Occipital lobe (tissue), 2 donors: ENCODE measurements around the gene EFNB1. TPM values are rescaled to one million over a fixed set of nuclear protein-coding genes. Genes with fewer than 3 reads are reported as not detected.

Experiments
- DNase-seq: peaks from one replicate; lab custom pipeline; 2025; lab: John Stamatoyannopoulos, UW
- total RNA-seq: library from RNA; depleted of rRNA; stranded (reverse); fragments of >200 nt; gene quantifications from one replicate; pipeline ENCODE4 v1.2.3, GENCODE V29; 2014

EFNB1 gene
- total RNA-seq, 1 donor from 2014 or later: 22.3 TPM

- no peak for DNase-seq
These were observed 1.6 kb upstream of the EFNB1 start for GRCh38 chrX:68827256-68827655.

DNA sequence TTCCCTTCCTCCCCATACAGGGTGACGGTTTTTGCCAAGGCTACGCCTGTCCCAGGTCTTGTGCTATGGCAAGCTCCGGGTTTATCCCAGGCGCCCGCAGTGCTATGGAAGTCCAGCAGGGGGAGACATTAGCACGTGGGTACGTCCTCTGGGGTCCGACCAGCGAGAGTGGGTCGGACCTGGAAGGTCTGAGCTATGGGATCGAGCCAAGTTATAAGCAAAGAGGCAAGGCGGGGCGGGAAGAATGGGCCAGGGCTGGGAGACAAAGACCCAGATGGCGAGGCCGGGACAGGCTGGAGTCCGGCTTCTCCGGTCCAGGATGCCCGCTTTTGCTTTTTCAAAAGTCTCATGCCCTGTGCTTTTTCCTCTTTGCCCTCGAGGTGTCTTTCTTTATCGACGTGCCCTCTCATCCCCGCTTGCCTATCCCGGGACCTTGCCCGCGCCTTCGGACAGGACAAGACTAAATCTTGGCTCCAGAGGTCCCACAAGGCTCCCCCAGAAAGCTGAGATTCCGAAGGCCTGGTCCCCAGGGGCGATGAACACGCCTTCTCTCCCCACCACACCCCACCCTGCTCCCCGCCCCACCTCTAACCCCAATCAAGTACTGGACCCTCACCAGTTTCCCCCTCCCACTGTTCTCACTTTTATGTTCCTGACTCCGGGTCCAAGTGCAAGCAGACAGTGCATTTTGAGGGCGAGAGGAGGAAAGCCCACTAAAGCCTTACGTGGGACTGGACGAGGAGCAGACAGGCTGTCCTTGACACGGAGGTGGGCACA, 785 bp upstream of the EFNB1 start:
- peak; percentile 64 for DNase-seq

DNA sequence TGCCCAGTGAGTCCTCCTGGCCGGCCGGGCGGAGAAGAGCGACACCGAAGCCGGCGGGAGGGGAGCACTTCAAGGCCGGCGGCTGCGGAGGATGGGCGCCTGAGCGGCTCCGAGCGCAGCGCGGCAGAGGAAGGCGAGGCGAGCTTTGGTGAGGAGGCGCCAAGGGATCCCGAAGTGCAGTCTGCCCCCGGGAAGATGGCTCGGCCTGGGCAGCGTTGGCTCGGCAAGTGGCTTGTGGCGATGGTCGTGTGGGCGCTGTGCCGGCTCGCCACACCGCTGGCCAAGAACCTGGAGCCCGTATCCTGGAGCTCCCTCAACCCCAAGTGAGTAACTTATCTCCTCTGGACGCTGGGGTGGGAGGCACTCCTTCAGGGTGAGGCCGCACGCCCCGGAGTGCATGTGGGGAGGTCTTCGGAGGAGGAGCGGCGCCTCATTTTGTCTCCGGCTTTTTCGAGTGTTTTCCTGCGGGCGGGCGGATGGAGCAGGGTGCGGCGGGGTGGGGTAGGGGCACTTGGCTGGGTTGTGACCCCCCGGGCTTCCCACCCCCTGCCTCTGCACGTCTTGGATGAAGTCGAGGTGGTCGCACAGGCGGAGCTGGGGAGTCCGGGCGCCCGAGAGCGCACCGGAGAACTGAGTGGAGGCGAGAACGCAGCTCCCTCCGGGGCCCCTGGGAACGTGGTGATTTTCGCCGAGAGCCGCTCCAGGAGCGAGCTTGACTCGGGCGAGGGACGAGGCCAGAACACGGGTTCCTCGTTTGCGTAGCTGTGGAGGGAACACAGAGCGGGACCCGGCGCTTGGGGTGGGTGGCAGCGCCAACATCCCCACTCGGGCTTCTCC, 979 bp downstream of the EFNB1 start:
- no peak for DNase-seq

GRCh38 chrX:68830419-68831404, 1.9 kb downstream of the EFNB1 start:
- DNase-seq: no peak

- no peak for DNase-seq
These were observed 2.7 kb downstream of the EFNB1 start for GRCh38 chrX:68831405-68832100.

- DNase-seq: no peak
These were observed 3.2 kb downstream of the EFNB1 start for GRCh38 chrX:68832101-68832416.

GRCh38 chrX:68832516-68833447, 4.0 kb downstream of the EFNB1 start:
- DNase-seq: no peak

DNA sequence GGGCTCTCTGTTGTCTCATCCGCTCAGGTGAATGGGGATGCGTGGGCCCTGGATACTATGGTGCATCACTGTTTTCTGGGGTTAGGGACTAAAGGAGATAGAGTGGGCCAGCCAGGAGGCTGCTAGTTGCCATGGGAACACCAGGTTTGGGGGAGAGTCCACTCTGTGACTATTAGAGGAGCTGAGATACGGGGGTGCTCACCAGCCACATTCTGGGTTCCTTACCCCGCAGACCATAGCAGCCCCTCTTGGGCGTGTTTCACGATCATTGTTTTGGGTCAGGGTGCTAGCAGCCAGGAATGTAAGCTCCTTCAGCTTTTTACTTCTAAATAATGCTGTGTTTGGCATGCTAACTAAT, 4.6 kb downstream of the EFNB1 start:
- DNase-seq: no peak

DNA sequence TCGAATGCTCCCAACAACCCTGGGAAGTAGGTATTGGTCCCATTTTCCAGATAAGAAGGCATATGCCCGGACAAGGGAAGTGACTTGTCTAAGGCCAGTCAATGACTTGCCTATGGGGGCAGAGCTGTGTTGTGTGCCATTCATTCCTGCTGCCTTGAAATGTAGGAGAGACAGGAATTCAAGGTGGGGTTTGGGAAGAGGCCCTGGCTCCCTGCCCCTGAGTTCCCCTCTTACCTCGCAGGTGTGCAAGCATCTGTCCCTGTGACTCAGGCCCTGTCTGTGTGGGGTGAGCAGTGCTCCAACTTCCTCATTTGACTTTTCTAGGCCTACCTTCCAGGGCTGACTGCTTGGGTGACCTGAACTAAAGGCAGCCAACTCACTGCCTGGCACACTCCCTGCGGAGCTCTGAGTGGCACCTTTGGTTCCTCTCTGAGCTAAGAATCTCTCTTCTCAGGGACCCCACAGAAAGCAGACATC, 5.1 kb downstream of the EFNB1 start:
- no peak for DNase-seq

- DNase-seq: no peak
These were observed 5.7 kb downstream of the EFNB1 start for GRCh38 chrX:68834371-68835103.

DNA sequence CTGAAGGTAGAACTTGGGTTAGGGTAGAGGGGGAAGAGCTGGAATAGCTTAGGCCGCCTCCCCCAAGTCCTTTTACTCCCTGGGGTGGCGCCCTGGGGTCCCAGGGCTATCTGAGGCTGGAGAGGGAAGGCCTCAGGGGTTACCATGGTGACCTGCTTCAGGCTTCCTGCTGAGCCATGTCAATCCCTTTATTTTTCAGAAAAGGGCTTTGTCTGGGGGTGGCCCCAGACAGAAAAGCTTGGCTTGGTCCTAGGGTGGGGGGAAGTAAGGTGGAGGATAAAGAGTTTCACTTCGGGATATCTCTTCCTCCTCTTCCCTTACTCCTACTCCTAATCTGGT, 6.3 kb downstream of the EFNB1 start:
- DNase-seq: no peak

GRCh38 chrX:68835468-68835867, 6.6 kb downstream of the EFNB1 start:
- no peak for DNase-seq

DNA sequence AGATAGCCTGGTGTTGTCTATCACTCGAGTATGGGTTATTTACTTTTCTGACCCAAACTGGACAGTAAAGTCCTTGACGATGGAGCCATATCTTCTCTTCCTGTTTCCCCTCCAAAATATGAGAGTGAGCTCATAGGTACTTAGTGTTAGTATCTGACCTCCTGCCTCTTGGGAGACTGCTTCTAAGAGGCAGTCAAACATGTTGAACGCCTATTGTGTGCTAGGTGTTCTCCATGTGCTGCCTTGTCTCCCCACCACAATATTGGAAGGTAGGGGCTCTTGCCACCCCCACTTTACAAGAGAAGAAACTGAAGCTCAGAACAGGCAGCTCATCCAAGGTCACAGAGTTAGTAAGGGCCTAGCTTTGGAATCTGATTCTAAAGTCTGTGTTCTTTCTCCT, 8.3 kb downstream of the EFNB1 start:
- no peak for DNase-seq

DNA sequence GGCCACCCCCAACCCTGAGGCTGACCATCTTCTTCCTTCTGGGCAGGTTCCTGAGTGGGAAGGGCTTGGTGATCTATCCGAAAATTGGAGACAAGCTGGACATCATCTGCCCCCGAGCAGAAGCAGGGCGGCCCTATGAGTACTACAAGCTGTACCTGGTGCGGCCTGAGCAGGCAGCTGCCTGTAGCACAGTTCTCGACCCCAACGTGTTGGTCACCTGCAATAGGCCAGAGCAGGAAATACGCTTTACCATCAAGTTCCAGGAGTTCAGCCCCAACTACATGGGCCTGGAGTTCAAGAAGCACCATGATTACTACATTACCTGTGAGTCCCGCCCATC, 9.7 kb downstream of the EFNB1 start:
- DNase-seq: no peak

DNA sequence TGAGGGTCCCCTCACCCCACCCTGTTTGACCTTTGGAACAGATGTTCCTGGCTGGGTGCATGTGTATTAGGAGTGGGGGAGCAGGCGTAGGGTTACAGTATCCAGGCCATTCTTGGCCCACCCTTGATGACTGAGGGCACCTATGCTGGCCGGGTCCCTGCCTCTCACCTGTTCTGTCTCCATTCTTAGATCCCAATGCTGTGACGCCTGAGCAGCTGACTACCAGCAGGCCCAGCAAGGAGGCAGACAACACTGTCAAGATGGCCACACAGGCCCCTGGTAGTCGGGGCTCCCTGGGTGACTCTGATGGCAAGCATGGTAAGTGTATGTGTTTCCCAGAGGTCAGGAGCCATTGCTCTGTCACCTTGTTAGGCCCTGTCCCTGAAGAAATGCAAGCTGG, 10.9 kb downstream of the EFNB1 start:
- DNase-seq: no peak

GRCh38 chrX:68840256-68840655, 11.4 kb downstream of the EFNB1 start:
- no peak for DNase-seq

DNA sequence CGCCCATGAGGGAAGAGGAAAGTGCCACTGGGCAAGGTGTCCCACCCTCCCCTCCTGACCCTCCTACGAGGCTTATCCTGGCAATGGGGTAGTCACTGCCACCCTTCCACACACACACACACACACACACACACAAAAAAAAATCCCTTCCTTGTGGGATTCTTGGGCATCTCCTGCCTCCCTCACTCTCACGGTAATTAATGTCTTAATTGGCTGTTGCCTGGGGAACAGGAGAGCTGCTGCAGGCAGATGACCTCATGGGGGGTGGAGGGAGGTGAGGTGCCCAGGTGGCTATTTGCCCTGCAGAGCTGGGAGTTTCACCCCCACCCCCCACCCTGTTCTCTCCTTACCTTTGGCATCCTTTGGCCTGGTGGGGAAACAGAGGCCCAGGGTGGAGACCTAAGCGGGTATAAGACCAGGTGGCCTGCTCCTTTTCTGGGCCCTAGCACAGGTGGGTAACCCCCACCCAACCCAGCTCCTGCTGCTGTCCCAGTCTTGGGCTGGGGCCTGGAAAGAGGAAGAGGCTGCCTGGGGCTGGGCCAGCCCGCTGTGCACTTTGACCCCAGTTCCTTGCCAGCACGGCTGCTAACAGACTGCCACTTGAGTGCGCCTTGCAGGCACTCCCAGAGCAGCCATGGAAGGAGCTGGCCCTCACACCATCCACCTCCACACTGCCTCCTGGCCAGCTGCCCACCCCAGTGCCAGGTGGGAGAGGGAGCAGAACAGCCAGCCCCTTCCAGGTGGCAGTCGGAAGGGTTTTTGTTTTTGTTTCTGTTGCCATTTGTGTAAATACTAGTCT, 12.6 kb downstream of the EFNB1 start:
- no peak for DNase-seq

GRCh38 chrX:68842351-68842750, 13.5 kb downstream of the EFNB1 start:
- no peak for DNase-seq
